Smooth muscle cell (in vitro differentiated cells): ENCODE results near the gene JARID2. TPM values are rescaled to one million over a fixed set of nuclear protein-coding genes. Genes with fewer than 3 reads are reported as not detected.

ENCODE experiments used
- DNase-seq: peaks from one replicate; lab custom pipeline; 2025; ENCODE audit not compliant: unreplicated experiment; lab: John Stamatoyannopoulos, UW
- H2AFZ ChIP-seq: fragments of 200-600 bp; sonication (generic); 2 replicates; pipeline ENCODE4 v1.6.0; 2016; ENCODE audit warnings: antibody characterized with exemption, low read depth, mild to moderate bottlenecking
- H3F3A ChIP-seq: fragments of 200-600 bp; sonication (generic); 2 replicates; pipeline ENCODE4 v1.6.0; 2017; ENCODE audit warnings: antibody characterized with exemption, low read depth
- H3K27ac ChIP-seq: fragments of 200-600 bp; sonication (generic); 2 replicates; pipeline ENCODE4 v1.5.1; 2016; ENCODE audit warnings: low read depth, mild to moderate bottlenecking
- H3K27me3 ChIP-seq: fragments of 200-600 bp; sonication (generic); 2 replicates; pipeline ENCODE4 v1.6.1; 2016; ENCODE audit warnings: low read depth, mild to moderate bottlenecking
- H3K36me3 ChIP-seq: fragments of 200-600 bp; sonication (generic); 2 replicates; pipeline ENCODE4 v1.5.1; 2016; ENCODE audit warnings: low read depth
- H3K4me1 ChIP-seq: fragments of 200-600 bp; sonication (generic); 2 replicates; pipeline ENCODE4 v1.5.1; 2016; ENCODE audit warnings: low read depth
- H3K4me2 ChIP-seq: fragments of 200-600 bp; sonication (generic); 2 replicates; pipeline ENCODE4 v1.6.0; 2016; ENCODE audit warnings: mild to moderate bottlenecking
- H3K4me3 ChIP-seq: fragments of 200-600 bp; sonication (generic); 2 replicates; pipeline ENCODE4 v1.5.1; 2016; ENCODE audit warnings: mild to moderate bottlenecking
- H3K79me2 ChIP-seq: fragments of 200-600 bp; sonication (generic); 2 replicates; pipeline ENCODE4 v1.6.0; 2016; ENCODE audit warnings: low read depth, mild to moderate bottlenecking
- H3K9ac ChIP-seq: fragments of 200-600 bp; sonication (generic); 2 replicates; pipeline ENCODE4 v1.6.0; 2016; ENCODE audit warnings: low read depth
- H3K9me3 ChIP-seq: fragments of 200-600 bp; sonication (generic); replicated peaks from 2 replicates; pipeline ENCODE4 v1.5.1; 2016; ENCODE audit warnings: low read depth
- H4K20me1 ChIP-seq: fragments of 200-600 bp; sonication (generic); 2 replicates; pipeline ENCODE4 v1.6.0; 2016; ENCODE audit warnings: low read depth
- CTCF ChIP-seq: fragments of 200-600 bp; sonication (generic); IDR thresholded peaks from 2 replicates; pipeline ENCODE4 v1.5.1; 2017; ENCODE audit warnings: borderline replicate concordance, mild to moderate bottlenecking, antibody characterized with exemption; ENCODE audit not compliant: insufficient read depth, poor library complexity, severe bottlenecking
- WGBS: methylation state at CpG from one replicate; pipeline ENCODE4 v1.1.7; 2016; ENCODE audit warnings: low lambda C conversion rate; 5-methylcytosine and 5-hydroxymethylcytosine counted together
- polyA plus RNA-seq: library from polyadenylated mRNA; unstranded; fragments of >200 nt; fragmentation: Nextera tagmentation; extraction: Ambion mirVana; gene quantifications from 2 replicates; pipeline ENCODE4 v1.2.1, GENCODE V29; 2016
- total RNA-seq: library from RNA; depleted of rRNA; stranded (reverse); fragments of >200 nt; gene quantifications from 2 replicates; pipeline ENCODE4 v1.2.3, GENCODE V29; 2014

JARID2 gene
- total and polyA plus RNA-seq, 2 experiments from 2014 or later: 5.2 to 10.2 TPM

- H3K4me3 ChIP-seq: no peak overlapping the region
- 100% methylated on average over 2 of the region's 2 CpGs for WGBS
- no peaks in the 10 kb centered on the region for H3F3A ChIP-seq
- no peak overlapping the region for H3K9ac ChIP-seq
- no peak for DNase-seq
- peaks cover 7% of the 10 kb centered on the region for H3K4me1 ChIP-seq
- H3K9me3 ChIP-seq: no peaks in the 10 kb centered on the region
- H3K79me2 ChIP-seq: peaks cover 70% of the 10 kb centered on the region
- H3K4me2 ChIP-seq: no peak overlapping the region
- TF ChIP-seq CTCF: no peak
- no peaks in the 10 kb centered on the region for H3K36me3 ChIP-seq
- H3K27me3 ChIP-seq: no peaks in the 10 kb centered on the region
- H3K27ac ChIP-seq: no peak overlapping the region
- no peak overlapping the region for H2AFZ ChIP-seq
- peaks cover 100% of the 10 kb centered on the region for H4K20me1 ChIP-seq
Observed at GRCh38 chr6:15375018-15375417, 129.1 kb downstream of the JARID2 start.

- Histone ChIP-seq H3K36me3 (no peaks in the 10 kb centered on the region), H3K9ac (no peak overlapping the region), H4K20me1 (peaks cover 100% of the 10 kb centered on the region), H3K4me1 (peaks cover 7% of the 10 kb centered on the region), H3K27me3 (no peaks in the 10 kb centered on the region), H3F3A (no peaks in the 10 kb centered on the region), H3K4me3 (no peak overlapping the region), H3K4me2 (no peak overlapping the region), H3K9me3 (no peaks in the 10 kb centered on the region), H3K27ac (no peak overlapping the region), H3K79me2 (peaks cover 77% of the 10 kb centered on the region), H2AFZ (no peak overlapping the region)
- no peak for TF ChIP-seq CTCF
- 95% methylated on average over 4 of the region's 4 CpGs for WGBS
- DNase-seq: no peak
Observed at GRCh38 chr6:15375638-15376290, 129.9 kb downstream of the JARID2 start.

GRCh38 chr6:15376900-15377487 lies 131.1 kb downstream of the JARID2 start:
- no peak overlapping the region for H2AFZ ChIP-seq
- H3K4me2 ChIP-seq: no peak overlapping the region
- H3K9ac ChIP-seq: no peak overlapping the region
- peaks cover 76% of the 10 kb centered on the region for H3K79me2 ChIP-seq
- no peaks in the 10 kb centered on the region for H3K9me3 ChIP-seq
- no peaks in the 10 kb centered on the region for H3F3A ChIP-seq
- no peaks in the 10 kb centered on the region for H3K27me3 ChIP-seq
- no peak for TF ChIP-seq CTCF
- H3K27ac ChIP-seq: no peak overlapping the region
- WGBS: 93% methylated on average over 5 of the region's 5 CpGs
- no peak overlapping the region for H3K4me3 ChIP-seq
- peaks cover 7% of the 10 kb centered on the region for H3K4me1 ChIP-seq
- DNase-seq: no peak
- H4K20me1 ChIP-seq: peaks cover 100% of the 10 kb centered on the region
- no peaks in the 10 kb centered on the region for H3K36me3 ChIP-seq

GRCh38 chr6:15378272-15378671 lies 132.4 kb downstream of the JARID2 start:
- Histone ChIP-seq H3K36me3 (no peaks in the 10 kb centered on the region), H3K9me3 (no peaks in the 10 kb centered on the region), H2AFZ (no peak overlapping the region), H3K79me2 (peaks cover 76% of the 10 kb centered on the region), H3K27me3 (no peaks in the 10 kb centered on the region), H3K4me2 (no peak overlapping the region), H3K4me1 (peaks cover 7% of the 10 kb centered on the region), H3K4me3 (no peak overlapping the region), H3K9ac (no peak overlapping the region), H4K20me1 (peaks cover 100% of the 10 kb centered on the region), H3F3A (no peaks in the 10 kb centered on the region), H3K27ac (no peak overlapping the region)
- WGBS: 96% methylated on average over 1 of the region's 1 CpG
- no peak for TF ChIP-seq CTCF
- DNase-seq: no peak
